Activated CD8-positive, alpha-beta memory T cell treated with anti-CD3 and anti-CD28 coated beads for 36 hours (primary cell): ENCODE measurements around the gene CFAP61. TPM values are rescaled to one million over a fixed set of nuclear protein-coding genes. Genes with fewer than 3 reads are reported as not detected.

Source experiments
- CTCF ChIA-PET: fragments of 350-600 bp; sonication (Branson Sonifier 250); formaldehyde crosslinking; loops from one replicate; lab custom pipeline; 2021; ENCODE audit warnings: antibody characterized with exemption; lab: Charles Lee
- POLR2A ChIA-PET: fragments of 350-600 bp; sonication (Branson Sonifier 250); formaldehyde crosslinking; loops from one replicate; lab custom pipeline; 2021; ENCODE audit warnings: antibody characterized with exemption; lab: Charles Lee
- total RNA-seq, 2 experiments: library from RNA; stranded (reverse); gene quantifications; one replicate each; pipeline ENCODE4 v1.2.3, GENCODE V29; 2021

The CFAP61 gene
- total RNA-seq, 2 experiments from 2014 or later: 0.36 TPM; not detected in 1

- CTCF ChIA-PET: no interaction called here
- POLR2A ChIA-PET: no interaction called here
Measured at GRCh38 chr20:20391766-20392165, 339.4 kb downstream of the CFAP61 start.

GRCh38 chr20:20393207-20394120 is 341.1 kb downstream of the CFAP61 start:
- ChIA-PET POLR2A (no interaction called here), CTCF (interaction anchor here (0.7 kb wide), 1 partner anchor 165 kb away, joined by 3 read pairs; no protein-coding TSS in a partner anchor)

- CTCF ChIA-PET: no interaction called here
- POLR2A ChIA-PET: no interaction called here
Measured at GRCh38 chr20:20395087-20395486, 342.8 kb downstream of the CFAP61 start.

- CTCF ChIA-PET: interaction anchor here (0.7 kb wide), 1 partner anchor 23 kb away, joined by 3 read pairs; no protein-coding TSS in a partner anchor
- POLR2A ChIA-PET: no interaction called here
Measured at GRCh38 chr20:20395903-20396568, 343.7 kb downstream of the CFAP61 start.

DNA sequence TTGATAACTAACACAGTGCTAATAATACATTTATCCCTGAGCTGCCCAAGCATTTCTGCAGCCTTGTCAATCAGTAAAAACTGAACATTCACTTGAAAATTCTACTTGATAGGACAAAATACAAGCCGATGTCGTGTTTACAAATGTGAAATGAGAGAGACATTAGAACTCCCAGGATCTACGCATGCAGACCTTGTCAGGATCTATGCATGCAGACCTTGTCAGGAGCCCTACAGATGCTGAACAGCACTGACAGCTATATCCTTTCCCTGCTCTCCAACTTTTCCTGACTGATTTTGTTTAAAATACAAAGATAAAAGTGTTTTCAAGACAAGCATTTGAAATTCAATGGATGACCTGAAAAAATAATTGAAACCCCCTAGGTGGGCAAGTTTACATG is 344.5 kb downstream of the CFAP61 start:
- POLR2A ChIA-PET: no interaction called here
- CTCF ChIA-PET: interaction anchor here (0.7 kb wide), 1 partner anchor 23 kb away, joined by 3 read pairs; no protein-coding TSS in a partner anchor

DNA sequence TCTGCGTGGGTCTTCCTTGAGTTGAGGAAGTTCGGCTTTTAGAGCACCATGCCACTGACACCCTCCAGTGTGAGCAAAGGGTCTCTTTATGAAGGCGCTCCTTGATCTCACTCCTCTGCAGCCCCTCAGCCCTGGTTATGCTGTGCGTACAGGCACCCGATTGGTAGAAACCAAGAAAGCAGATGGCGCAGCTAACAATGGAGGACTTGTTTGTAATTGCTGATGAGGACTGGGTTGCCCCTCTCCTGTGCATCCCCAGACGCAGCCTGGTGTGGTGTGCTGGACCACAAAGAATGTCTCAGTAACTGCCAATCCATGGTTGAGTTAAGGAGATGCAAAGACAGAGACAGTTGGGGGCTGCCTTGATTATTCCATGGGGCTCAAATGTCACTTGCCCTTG is 345.8 kb downstream of the CFAP61 start:
- ChIA-PET CTCF (no interaction called here), POLR2A (no interaction called here)

GRCh38 chr20:20399531-20400500 is 347.5 kb downstream of the CFAP61 start:
- ChIA-PET CTCF (no interaction called here), POLR2A (no interaction called here)

- ChIA-PET POLR2A (interaction anchor here (0.6 kb wide), 1 partner anchor 26 kb away, joined by 7 read pairs; no protein-coding TSS in a partner anchor), CTCF (no interaction called here)
Measured at GRCh38 chr20:20401991-20402390, 349.7 kb downstream of the CFAP61 start.

DNA sequence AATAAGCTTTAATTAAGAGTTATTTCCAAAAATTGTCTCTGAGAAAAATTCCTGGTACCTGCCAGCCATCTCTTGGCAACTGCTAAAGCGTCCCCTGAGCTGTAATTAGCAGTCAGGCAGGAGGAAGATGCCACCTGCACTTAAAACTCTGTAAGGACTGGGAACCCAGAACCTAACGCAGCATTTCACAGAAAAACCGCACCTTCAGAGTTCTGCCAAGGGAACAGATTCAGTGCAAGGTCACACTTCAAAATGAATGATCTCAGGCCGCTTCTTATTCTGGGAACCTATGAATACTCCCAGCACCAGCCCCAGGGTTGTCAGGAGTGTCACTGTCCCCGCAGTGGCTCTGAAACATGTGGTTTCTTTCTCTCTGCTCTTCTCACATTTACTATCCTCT is 352.3 kb downstream of the CFAP61 start:
- POLR2A ChIA-PET: no interaction called here

GRCh38 chr20:20405623-20406022 is 353.3 kb downstream of the CFAP61 start:
- POLR2A ChIA-PET: no interaction called here
- CTCF ChIA-PET: no interaction called here

More for the DNA sequence above, 352.3 kb downstream of the CFAP61 start:
- CTCF ChIA-PET: interaction anchor here (0.6 kb wide), 1 partner anchor 43 kb away, joined by 3 read pairs; no protein-coding TSS in a partner anchor

- ChIA-PET CTCF (no interaction called here), POLR2A (no interaction called here)
Measured at GRCh38 chr20:20406306-20406705, 354.0 kb downstream of the CFAP61 start.

DNA sequence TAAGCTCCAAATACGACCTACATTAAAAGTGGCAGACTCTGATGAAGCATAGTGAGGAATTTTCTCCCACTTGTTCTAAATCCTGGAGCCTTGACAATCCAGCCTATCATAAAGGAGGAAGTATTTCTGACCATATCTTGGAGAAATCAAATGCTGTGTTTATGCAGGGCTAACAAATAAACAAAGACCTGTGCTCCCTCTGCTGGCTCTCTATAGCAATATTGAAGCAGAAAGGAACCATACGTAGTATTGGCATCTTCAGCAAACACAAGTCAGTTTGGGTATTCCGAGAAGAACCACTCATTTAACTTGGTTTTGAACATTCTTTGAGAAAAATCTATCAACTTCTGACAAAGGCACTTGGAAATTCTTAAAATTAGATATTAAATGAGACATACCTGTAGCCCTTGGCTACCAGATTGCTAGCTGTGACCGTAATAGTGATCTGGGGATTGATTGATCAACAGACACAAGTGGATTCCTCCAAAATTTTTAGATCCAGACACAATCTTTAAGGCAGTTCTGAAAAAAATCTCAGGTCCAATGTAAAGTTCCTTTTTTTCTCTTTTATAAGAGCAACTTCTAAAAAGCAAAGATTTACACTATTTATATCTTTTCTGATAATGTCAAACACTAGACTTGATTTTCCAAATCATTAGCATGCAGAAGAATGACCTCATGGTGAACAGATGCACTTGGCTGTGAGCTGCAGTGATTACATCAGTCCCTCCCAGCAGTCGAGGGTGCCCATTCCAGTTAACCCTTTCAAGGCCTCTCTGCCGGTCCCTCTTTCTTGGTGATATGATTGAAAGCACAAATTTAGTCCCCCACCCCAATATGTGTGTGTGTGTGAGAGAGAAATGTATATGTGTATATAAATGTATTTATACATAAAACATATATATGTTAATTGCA is 355.8 kb downstream of the CFAP61 start:
- ChIA-PET CTCF (no interaction called here), POLR2A (no interaction called here)

- POLR2A ChIA-PET: no interaction called here
- CTCF ChIA-PET: no interaction called here
Measured at GRCh38 chr20:20409331-20409730, 357.0 kb downstream of the CFAP61 start.

Other genes with a start within 250 kb of the CFAP61 start
- 100 to 1,000 TPM; 110 to 111 TPM for gene NAA20, start 35.2 kb upstream of the CFAP61 start, total RNA-seq
- gene CRNKL1, start 66 bp upstream of the CFAP61 start, total RNA-seq: 10 to 100 TPM; 25.9 to 29.6 TPM